Liver (tissue), 9 donors: ENCODE data around the gene PTMA. TPM values are rescaled to one million over a fixed set of nuclear protein-coding genes. Genes with fewer than 3 reads are reported as not detected.

Experiments used
- DNase-seq: peaks from one replicate; pipeline ENCODE4 v3.0.0-alpha.2; 2017; ENCODE audit warnings: low spot score
- H3K27ac ChIP-seq, 2 donors: one replicate each; pipeline ENCODE4 v1.7.0; 2013; ENCODE audit warnings: inconsistent platforms in 2 of 2, low read length in 2 of 2, control low read depth in 1 of 2, low read depth in 1 of 2, mild to moderate bottlenecking in 1 of 2
- H3K27me3 ChIP-seq, 4 donors: one replicate each; pipeline versions ENCODE4 v1.6.1 to v1.7.0; 2013; ENCODE audit warnings: low read length in 3 of 4, inconsistent platforms in 1 of 4, mild to moderate bottlenecking in 1 of 4, moderate library complexity in 1 of 4; ENCODE audit not compliant: control insufficient read depth in 4 of 4, insufficient read depth in 4 of 4
- H3K36me3 ChIP-seq, 4 donors: one replicate each; pipeline versions ENCODE4 v1.6.1 to v1.7.0; 2013; ENCODE audit warnings: low read length in 3 of 4, mild to moderate bottlenecking in 3 of 4, low read depth in 1 of 4, moderate library complexity in 1 of 4; ENCODE audit not compliant: control insufficient read depth in 4 of 4, insufficient read depth in 3 of 4
- H3K4me1 ChIP-seq, 4 donors: one replicate each; pipeline versions ENCODE4 v1.6.1 to v1.7.0; 2013; ENCODE audit warnings: low read length in 3 of 4, mild to moderate bottlenecking in 3 of 4, moderate library complexity in 1 of 4; ENCODE audit not compliant: control insufficient read depth in 4 of 4, insufficient read depth in 4 of 4
- H3K4me3 ChIP-seq, 3 donors: one replicate each; pipeline versions ENCODE4 v1.6.1 to v1.7.0; 2013; ENCODE audit warnings: low read length in 3 of 3, control low read depth in 1 of 3, low read depth in 1 of 3, mild to moderate bottlenecking in 1 of 3
- H3K9ac ChIP-seq, 2 donors: one replicate each; pipeline ENCODE4 v1.7.0; 2013; ENCODE audit warnings: low read length in 2 of 2, mild to moderate bottlenecking in 2 of 2, moderate library complexity in 2 of 2, control low read depth in 1 of 2, low read depth in 1 of 2
- H3K9me3 ChIP-seq, 4 donors: one replicate each; pipeline versions ENCODE4 v1.6.1 to v1.7.0; 2013; ENCODE audit warnings: low read length in 3 of 4; ENCODE audit not compliant: control insufficient read depth in 4 of 4
- EGR1 ChIP-seq, 2 donors: IDR thresholded peaks; 2 replicates each; pipeline ENCODE4 v1.6.1; 2016 to 2018; ENCODE audit warnings: antibody characterized with exemption in 2 of 2, low read depth in 2 of 2
- FOXA1 ChIP-seq: IDR thresholded peaks from 2 replicates; pipeline ENCODE4 v1.6.1; 2016; ENCODE audit warnings: antibody characterized with exemption
- FOXA2 ChIP-seq: IDR thresholded peaks from 2 replicates; pipeline ENCODE4 v1.6.1; 2016; ENCODE audit warnings: antibody characterized with exemption
- HNF4A ChIP-seq, 2 donors: conservative IDR thresholded peaks; 2 replicates each; pipeline ENCODE4 v1.6.1; 2016; ENCODE audit warnings: antibody characterized with exemption in 2 of 2, mild to moderate bottlenecking in 2 of 2
- JUND ChIP-seq, 2 donors: IDR thresholded peaks; 2 replicates each; pipeline ENCODE4 v1.6.1; 2016; ENCODE audit warnings: antibody characterized with exemption in 2 of 2
- NR2F2 ChIP-seq: IDR thresholded peaks from 2 replicates; pipeline ENCODE4 v1.6.1; 2016; ENCODE audit warnings: antibody characterized with exemption
- REST ChIP-seq: IDR thresholded peaks from 2 replicates; pipeline ENCODE4 v1.6.1; 2016; ENCODE audit warnings: antibody characterized with exemption, mild to moderate bottlenecking
- RXRA ChIP-seq, 2 donors: IDR thresholded peaks; 2 replicates each; pipeline ENCODE4 v1.6.1; 2017 to 2018; ENCODE audit warnings: antibody characterized with exemption in 2 of 2, mild to moderate bottlenecking in 1 of 2
- SP1 ChIP-seq: IDR thresholded peaks from 2 replicates; pipeline ENCODE4 v1.6.1; 2018; ENCODE audit warnings: antibody characterized with exemption, mild to moderate bottlenecking
- ZBTB33 ChIP-seq: IDR thresholded peaks from 2 replicates; pipeline ENCODE4 v1.6.1; 2016; ENCODE audit warnings: antibody characterized with exemption
- WGBS: extraction: QIAGEN DNeasy Blood & Tissue Kit; methylation state at CpG from one replicate; pipeline ENCODE4 v1.1.7; 2013; 5-methylcytosine and 5-hydroxymethylcytosine counted together
- polyA plus RNA-seq, 2 donors: library from polyadenylated mRNA; stranded (reverse) in 1 of 2; unstranded in 1 of 2; fragments of 200-250 nt in 1 of 2; fragments of >200 nt in 1 of 2; fragmentation: Nextera tagmentation in 1 of 2; extraction: Ambion mirVana in 1 of 2; gene quantifications; one replicate each; pipeline versions ENCODE4 v1.2.1 to v1.2.3, GENCODE V29; 2013 to 2015
- total RNA-seq, 2 donors: library from RNA; depleted of rRNA; stranded (reverse); fragments of >200 nt; gene quantifications; one replicate each; pipeline ENCODE4 v1.2.3, GENCODE V29; 2014
- TF ChIP-seq, protein P1 (sequence below): fragments of 150-350 bp; IDR thresholded peaks from 2 replicates; pipeline ENCODE4 v1.5.1; 2017; ENCODE audit warnings: improper control_type of control experiment, low read depth, low read length; ENCODE audit not compliant: missing input control
- TF ChIP-seq, protein P2 (sequence below): IDR thresholded peaks from 2 replicates; pipeline ENCODE4 v1.6.1; 2016; ENCODE audit warnings: antibody characterized with exemption
- donor health status: healthy.
- donor health status: healthy.
- donor health status: healthy.
- donor health status: healthy.
- donor health status: healthy.

The PTMA gene
- total and polyA plus RNA-seq, 4 donors: 201 to 523 (median 366) TPM

DNA sequence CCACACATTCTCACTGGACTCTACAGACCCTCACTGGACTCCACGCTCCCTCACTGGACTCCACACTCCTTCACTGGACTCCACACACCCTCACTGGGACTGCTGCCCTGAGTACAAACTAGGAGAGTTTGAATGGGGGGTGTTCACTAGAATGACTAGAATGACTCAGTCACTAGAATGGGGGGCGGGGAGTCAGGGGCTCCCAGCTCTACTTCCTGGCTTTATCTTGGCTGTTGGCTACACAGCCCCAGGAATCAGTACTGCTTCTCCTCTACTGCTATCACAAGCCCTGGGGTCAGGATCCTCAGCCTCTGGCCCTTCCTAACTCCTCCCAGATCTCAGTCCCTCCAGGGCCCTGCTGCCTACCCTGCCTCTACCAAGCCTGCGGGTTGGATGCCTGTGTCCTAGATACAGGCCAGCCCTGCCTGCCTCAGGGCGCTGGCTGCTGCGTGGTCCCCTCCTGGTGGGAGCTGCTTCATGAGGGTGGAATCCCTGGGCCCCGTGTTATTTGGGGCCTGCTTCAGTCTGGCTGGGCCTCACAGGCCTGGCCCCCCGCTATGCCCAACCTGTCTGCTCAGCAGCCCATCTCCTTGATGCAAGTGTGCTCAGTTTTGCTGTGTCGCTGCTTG, 7.8 kb downstream of the PTMA start:
- H3K4me1 ChIP-seq: peaks cover 6 to 30% (median 16%) of the 10 kb centered on the region in 4 donors
- 94% methylated on average over 8 of the region's 8 CpGs for WGBS
- no peak overlapping the region for H3K4me3 ChIP-seq
- TF ChIP-seq EGR1 (IDR thresholded peaks at IDR 0.05; ENCODE audit: low read depth in 2 of 2) (no peak), REST (no peak), NR2F2 (no peak), FOXA1 (no peak), ZBTB33 (no peak), FOXA2 (no peak), SP1 (no peak), RXRA (IDR thresholded peaks at IDR 0.05) (no peak)
- TF ChIP-seq, protein P1, sequence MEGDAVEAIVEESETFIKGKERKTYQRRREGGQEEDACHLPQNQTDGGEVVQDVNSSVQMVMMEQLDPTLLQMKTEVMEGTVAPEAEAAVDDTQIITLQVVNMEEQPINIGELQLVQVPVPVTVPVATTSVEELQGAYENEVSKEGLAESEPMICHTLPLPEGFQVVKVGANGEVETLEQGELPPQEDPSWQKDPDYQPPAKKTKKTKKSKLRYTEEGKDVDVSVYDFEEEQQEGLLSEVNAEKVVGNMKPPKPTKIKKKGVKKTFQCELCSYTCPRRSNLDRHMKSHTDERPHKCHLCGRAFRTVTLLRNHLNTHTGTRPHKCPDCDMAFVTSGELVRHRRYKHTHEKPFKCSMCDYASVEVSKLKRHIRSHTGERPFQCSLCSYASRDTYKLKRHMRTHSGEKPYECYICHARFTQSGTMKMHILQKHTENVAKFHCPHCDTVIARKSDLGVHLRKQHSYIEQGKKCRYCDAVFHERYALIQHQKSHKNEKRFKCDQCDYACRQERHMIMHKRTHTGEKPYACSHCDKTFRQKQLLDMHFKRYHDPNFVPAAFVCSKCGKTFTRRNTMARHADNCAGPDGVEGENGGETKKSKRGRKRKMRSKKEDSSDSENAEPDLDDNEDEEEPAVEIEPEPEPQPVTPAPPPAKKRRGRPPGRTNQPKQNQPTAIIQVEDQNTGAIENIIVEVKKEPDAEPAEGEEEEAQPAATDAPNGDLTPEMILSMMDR: no peak
- H3K36me3 ChIP-seq: peaks cover 0 to 8% (median 5%) of the 10 kb centered on the region in 4 donors
- DNase-seq: no peak
- H3K9me3 ChIP-seq: no peaks in the 10 kb centered on the region
- H3K27me3 ChIP-seq: no peaks in the 10 kb centered on the region
- no peak overlapping the region for H3K27ac ChIP-seq
- H3K9ac ChIP-seq: no peak overlapping the region

DNA sequence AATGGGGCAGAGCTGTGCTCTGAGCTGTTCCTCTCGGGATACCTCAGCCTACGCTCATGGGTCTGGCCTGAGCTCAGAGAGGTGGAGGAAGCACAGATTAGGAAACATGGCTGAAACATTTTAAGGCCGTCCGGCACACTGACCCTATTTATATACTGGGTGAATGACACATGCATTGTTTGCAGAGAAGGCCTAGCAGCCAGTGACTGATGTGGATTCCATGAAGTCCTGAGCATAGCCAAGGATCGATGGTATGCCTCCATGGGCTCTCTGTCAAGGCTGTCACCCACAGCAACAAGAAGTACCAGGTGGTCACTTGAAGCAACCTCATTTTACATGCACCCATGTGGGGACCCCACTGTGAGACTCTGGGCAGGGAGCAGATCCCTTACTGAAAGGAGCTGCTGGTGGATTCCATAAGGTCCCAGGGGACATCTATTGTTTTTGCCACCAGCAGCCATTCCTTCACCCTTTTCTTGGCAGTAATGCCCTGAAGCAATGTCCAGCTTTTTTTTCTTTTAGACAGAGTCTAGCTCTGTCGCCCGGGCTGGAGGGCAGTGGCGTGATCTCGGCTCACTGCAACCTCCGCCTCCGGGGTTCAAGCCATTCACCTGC, 8.4 kb downstream of the PTMA start:
- WGBS: 92% methylated on average over 11 of the region's 11 CpGs
- no peak for DNase-seq

More for the DNA sequence above, 8.4 kb downstream of the PTMA start:
- no peak overlapping the region for H3K9ac ChIP-seq
- H3K9me3 ChIP-seq: no peaks in the 10 kb centered on the region
- H3K27ac ChIP-seq: no peak overlapping the region
- TF ChIP-seq RXRA (IDR thresholded peaks at IDR 0.05) (no peak), NR2F2 (no peak), ZBTB33 (no peak), HNF4A (conservative IDR thresholded peaks at IDR 0.05) (no peak), JUND (IDR thresholded peaks at IDR 0.05) (no peak)
- TF ChIP-seq, protein P1: no peak
- TF ChIP-seq, protein P2, sequence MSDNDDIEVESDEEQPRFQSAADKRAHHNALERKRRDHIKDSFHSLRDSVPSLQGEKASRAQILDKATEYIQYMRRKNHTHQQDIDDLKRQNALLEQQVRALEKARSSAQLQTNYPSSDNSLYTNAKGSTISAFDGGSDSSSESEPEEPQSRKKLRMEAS: no peak
- H3K36me3 ChIP-seq: peaks cover 0 to 7% (median 5%) of the 10 kb centered on the region in 4 donors
- no peak overlapping the region for H3K4me3 ChIP-seq
- H3K27me3 ChIP-seq: no peaks in the 10 kb centered on the region
- peaks cover 3 to 23% (median 11%) of the 10 kb centered on the region in 4 donors for H3K4me1 ChIP-seq
